Hepatocyte (in vitro differentiated cells): ENCODE data around the gene IPPK. TPM values are rescaled to one million over a fixed set of nuclear protein-coding genes. Genes with fewer than 3 reads are reported as not detected.
A peak's percentile ranks its signal among the peaks of the same experiment; 100 is the strongest.

ENCODE experiments used
- DNase-seq: peaks from one replicate; pipeline ENCODE4 v3.0.0-alpha.2; 2016; ENCODE audit warnings: low spot score
- H2AFZ ChIP-seq: fragments of 200-600 bp; sonication (generic); 2 replicates; pipeline ENCODE4 v1.6.0; 2016; ENCODE audit warnings: antibody characterized with exemption, mild to moderate bottlenecking
- H3K27ac ChIP-seq: fragments of 200-600 bp; sonication (generic); 2 replicates; pipeline ENCODE4 v1.5.1; 2016; ENCODE audit warnings: mild to moderate bottlenecking
- H3K27me3 ChIP-seq: fragments of 200-600 bp; sonication (generic); 2 replicates; pipeline ENCODE4 v1.6.1; 2016
- H3K36me3 ChIP-seq: fragments of 200-600 bp; sonication (generic); replicated peaks from 2 replicates; pipeline ENCODE4 v1.5.1; 2016; ENCODE audit warnings: low read depth; ENCODE audit not compliant: insufficient read depth
- H3K4me1 ChIP-seq: fragments of 200-600 bp; sonication (generic); 2 replicates; pipeline ENCODE4 v1.5.1; 2016; ENCODE audit warnings: mild to moderate bottlenecking, moderate library complexity; ENCODE audit not compliant: insufficient read depth
- H3K4me2 ChIP-seq: fragments of 200-600 bp; sonication (generic); 2 replicates; pipeline ENCODE4 v1.6.0; 2016
- H3K4me3 ChIP-seq: fragments of 200-600 bp; sonication (generic); 2 replicates; pipeline ENCODE4 v1.5.1; 2016; ENCODE audit warnings: mild to moderate bottlenecking
- H3K79me2 ChIP-seq: fragments of 200-600 bp; sonication (generic); 2 replicates; pipeline ENCODE4 v1.6.0; 2017; ENCODE audit warnings: mild to moderate bottlenecking
- H3K9me2 ChIP-seq: fragments of 200-600 bp; sonication (generic); replicated peaks from 2 replicates; pipeline ENCODE4 v1.6.0; 2017; ENCODE audit warnings: mild to moderate bottlenecking; ENCODE audit not compliant: insufficient read depth
- H3K9me3 ChIP-seq: fragments of 200-600 bp; sonication (generic); 2 replicates; pipeline ENCODE4 v1.5.1; 2016; ENCODE audit warnings: low read depth, mild to moderate bottlenecking
- H4K20me1 ChIP-seq: fragments of 200-600 bp; sonication (generic); 2 replicates; pipeline ENCODE4 v1.6.0; 2016; ENCODE audit warnings: mild to moderate bottlenecking; ENCODE audit not compliant: insufficient read depth, poor library complexity, severe bottlenecking
- CTCF ChIP-seq: fragments of 200-600 bp; sonication (generic); IDR thresholded peaks from 2 replicates; pipeline ENCODE4 v1.5.1; 2016; ENCODE audit warnings: antibody characterized with exemption, mild to moderate bottlenecking; ENCODE audit not compliant: poor library complexity
- EZH2 ChIP-seq: fragments of 200-600 bp; sonication (generic); IDR thresholded peaks from 2 replicates; pipeline ENCODE4 v1.6.1; 2016; ENCODE audit warnings: antibody characterized with exemption, mild to moderate bottlenecking, borderline replicate concordance
- EZH2phosphoT487 ChIP-seq: fragments of 200-600 bp; sonication (generic); IDR thresholded peaks from one replicate; pipeline ENCODE4 v1.6.1; 2018; ENCODE audit warnings: antibody characterized with exemption, mild to moderate bottlenecking, low read depth, moderate library complexity; ENCODE audit not compliant: unreplicated experiment, severe bottlenecking
- WGBS: methylation state at CpG from one replicate; pipeline ENCODE4 v1.1.6; 2016; ENCODE audit warnings: low lambda C conversion rate; ENCODE audit errors: missing lambda C conversion rate; 5-methylcytosine and 5-hydroxymethylcytosine counted together
- polyA plus RNA-seq: library from polyadenylated mRNA; unstranded; fragments of >200 nt; fragmentation: Nextera tagmentation; extraction: Ambion mirVana; gene quantifications from 2 replicates; pipeline ENCODE4 v1.2.1, GENCODE V29; 2016
- total RNA-seq: library from RNA; depleted of rRNA; stranded (reverse); fragments of >200 nt; gene quantifications from 2 replicates; pipeline ENCODE4 v1.2.3, GENCODE V29; 2014

IPPK gene, protein sequence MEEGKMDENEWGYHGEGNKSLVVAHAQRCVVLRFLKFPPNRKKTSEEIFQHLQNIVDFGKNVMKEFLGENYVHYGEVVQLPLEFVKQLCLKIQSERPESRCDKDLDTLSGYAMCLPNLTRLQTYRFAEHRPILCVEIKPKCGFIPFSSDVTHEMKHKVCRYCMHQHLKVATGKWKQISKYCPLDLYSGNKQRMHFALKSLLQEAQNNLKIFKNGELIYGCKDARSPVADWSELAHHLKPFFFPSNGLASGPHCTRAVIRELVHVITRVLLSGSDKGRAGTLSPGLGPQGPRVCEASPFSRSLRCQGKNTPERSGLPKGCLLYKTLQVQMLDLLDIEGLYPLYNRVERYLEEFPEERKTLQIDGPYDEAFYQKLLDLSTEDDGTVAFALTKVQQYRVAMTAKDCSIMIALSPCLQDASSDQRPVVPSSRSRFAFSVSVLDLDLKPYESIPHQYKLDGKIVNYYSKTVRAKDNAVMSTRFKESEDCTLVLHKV
- total RNA-seq (15.3 and 15.6 TPM in 2 replicates), polyA plus RNA-seq (8.5 and 12.4 TPM in 2 replicates)

DNA sequence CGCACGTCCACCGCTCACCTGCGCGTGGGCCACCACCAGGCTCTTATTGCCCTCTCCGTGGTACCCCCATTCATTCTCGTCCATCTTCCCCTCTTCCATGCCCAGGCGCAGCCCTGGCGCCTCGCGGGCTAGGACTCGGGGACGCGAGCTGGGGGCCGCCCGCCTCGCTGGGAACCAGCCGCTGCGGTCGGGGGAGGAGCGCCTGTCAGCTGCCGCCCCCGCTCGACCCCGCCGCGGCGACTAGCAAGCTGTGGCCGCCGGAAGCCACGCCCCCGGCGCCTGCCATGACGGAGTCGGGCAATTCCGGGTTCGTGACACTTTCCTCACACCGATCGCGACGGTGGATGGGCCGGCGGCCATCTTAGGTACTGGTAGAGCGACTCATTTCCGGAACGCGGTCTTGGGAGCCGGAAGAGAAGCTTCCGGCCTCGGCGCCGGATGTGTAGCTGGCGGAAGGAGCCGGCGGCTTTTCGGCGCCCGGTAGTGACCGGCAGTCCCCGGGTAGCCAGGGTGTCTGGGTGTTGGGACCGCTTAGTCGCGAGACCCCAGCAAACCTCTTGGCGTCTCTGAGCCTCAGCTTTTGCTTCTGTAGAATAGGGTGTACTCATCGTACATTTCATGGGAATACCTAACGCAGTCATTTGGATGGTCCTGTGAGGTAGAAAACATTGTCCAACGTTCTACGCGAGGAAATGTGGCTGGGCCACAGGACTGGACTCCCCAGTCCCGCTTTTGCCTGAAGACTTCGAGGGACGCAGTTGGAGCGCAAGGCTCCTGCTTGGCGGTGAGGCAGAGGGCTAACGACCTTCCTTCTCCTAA, at the start of gene IPPK:
IPPK (minus strand) TSS at position 242 of the 819 bp plus-strand sequence; CDS start at position 99, 143 bp downstream.
- Histone ChIP-seq H4K20me1 (peaks cover 10% of the 10 kb centered on the region), H3K4me3 (peak within 1 kb of the TSS; percentile 44), H3K27ac (peak within 1 kb of the TSS; percentile 94), H3K27me3 (no peaks in the 10 kb centered on the region), H3K9me2 (no peaks in the 10 kb centered on the region), H2AFZ (peak within 1 kb of the TSS; percentile 89), H3K36me3 (no peaks in the 10 kb centered on the region), H3K9me3 (no peaks in the 10 kb centered on the region), H3K4me2 (peak within 1 kb of the TSS; percentile 96), H3K4me1 (peaks cover 12% of the 10 kb centered on the region), H3K79me2 (peaks cover 41% of the 10 kb centered on the region)
- DNase-seq: peak; percentile 100
- under 1% methylated on average over 67 of the region's 75 CpGs for whole genome bisulfite sequencing
- TF ChIP-seq EZH2 (no peak), EZH2phosphoT487 (no peak), CTCF (no peak)

- H3K27me3 ChIP-seq: no peaks in the 10 kb centered on the region
- H3K27ac ChIP-seq: no peak overlapping the region
- H3K36me3 ChIP-seq: no peaks in the 10 kb centered on the region
- no peak overlapping the region for H3K4me3 ChIP-seq
- no peak overlapping the region for H3K4me2 ChIP-seq
- peaks cover 3% of the 10 kb centered on the region for H4K20me1 ChIP-seq
- H3K9me2 ChIP-seq: no peaks in the 10 kb centered on the region
- no peaks in the 10 kb centered on the region for H3K4me1 ChIP-seq
- whole genome bisulfite sequencing: 98% methylated on average over 34 of the region's 34 CpGs
- no peaks in the 10 kb centered on the region for H3K79me2 ChIP-seq
- no peak for TF ChIP-seq EZH2
- TF ChIP-seq CTCF: no peak
- no peak for TF ChIP-seq EZH2phosphoT487
- no peak overlapping the region for H2AFZ ChIP-seq
- no peaks in the 10 kb centered on the region for H3K9me3 ChIP-seq
- DNase-seq: no peak
Observed at GRCh38 chr9:92719028-92719647, 49.2 kb upstream of the IPPK start.

DNA sequence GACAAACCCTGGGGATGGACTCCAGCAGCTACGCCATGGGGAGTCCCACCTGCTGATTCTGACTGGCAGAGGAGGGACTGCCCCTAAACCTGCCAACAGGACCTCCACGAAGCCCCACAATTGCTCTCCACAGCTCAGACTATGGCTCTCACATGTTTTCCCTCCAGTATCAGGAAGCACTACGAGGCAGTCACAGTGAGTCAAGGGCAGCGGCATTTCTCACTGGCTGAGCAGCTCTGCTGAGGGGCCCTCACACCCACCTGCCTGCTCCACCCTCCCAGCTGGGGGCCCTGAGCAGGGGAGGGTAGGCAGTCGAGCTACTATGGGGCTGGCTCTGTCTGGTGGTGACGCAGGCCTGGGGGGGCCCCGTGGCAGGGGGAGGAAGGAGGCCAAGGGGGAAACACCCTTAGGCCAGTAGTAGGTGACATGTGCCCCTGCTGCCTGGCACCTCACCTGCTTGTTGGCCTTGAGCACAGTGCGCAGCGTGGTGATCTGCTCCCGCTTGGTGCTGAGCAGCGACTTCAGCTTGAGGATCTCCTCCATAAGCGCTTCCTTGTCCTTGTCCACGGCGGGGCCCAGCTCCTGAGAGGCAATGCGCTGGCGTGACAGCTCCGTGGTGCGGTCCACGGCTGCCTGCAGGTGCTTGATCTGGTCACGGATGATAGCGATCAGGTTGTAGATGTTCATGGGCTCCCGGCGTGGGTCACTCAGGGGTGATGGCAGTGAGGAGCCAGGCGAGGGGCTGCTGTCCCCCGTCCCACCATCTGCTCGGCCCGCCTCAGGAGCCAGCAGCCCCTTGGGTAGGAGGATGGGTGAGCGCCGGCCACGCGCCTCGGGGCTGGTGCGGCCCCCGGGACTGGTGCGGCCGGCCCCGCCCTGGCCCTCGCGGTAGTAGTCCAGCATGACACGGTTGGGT, 48.4 kb upstream of the IPPK start:
- H3K36me3 ChIP-seq: no peaks in the 10 kb centered on the region
- no peaks in the 10 kb centered on the region for H3K9me2 ChIP-seq
- DNase-seq: no peak
- H3K9me3 ChIP-seq: no peaks in the 10 kb centered on the region
- WGBS: 96% methylated on average over 36 of the region's 40 CpGs
- no peak overlapping the region for H3K4me3 ChIP-seq
- TF ChIP-seq EZH2phosphoT487 (no peak), CTCF (no peak), EZH2 (no peak)
- H3K27me3 ChIP-seq: no peaks in the 10 kb centered on the region
- H4K20me1 ChIP-seq: no peaks in the 10 kb centered on the region
- no peaks in the 10 kb centered on the region for H3K4me1 ChIP-seq
- no peaks in the 10 kb centered on the region for H3K79me2 ChIP-seq
- no peak overlapping the region for H3K27ac ChIP-seq
- H2AFZ ChIP-seq: no peak overlapping the region
- H3K4me2 ChIP-seq: no peak overlapping the region
